Hepatocyte (in vitro differentiated cells): ENCODE results near the gene C3orf70. TPM values are rescaled to one million over a fixed set of nuclear protein-coding genes. Genes with fewer than 3 reads are reported as not detected.

Source experiments
- DNase-seq: peaks from one replicate; pipeline ENCODE4 v3.0.0-alpha.2; 2016; ENCODE audit warnings: low spot score
- H2AFZ ChIP-seq: fragments of 200-600 bp; sonication (generic); 2 replicates; pipeline ENCODE4 v1.6.0; 2016; ENCODE audit warnings: antibody characterized with exemption, mild to moderate bottlenecking
- H3K27ac ChIP-seq: fragments of 200-600 bp; sonication (generic); 2 replicates; pipeline ENCODE4 v1.5.1; 2016; ENCODE audit warnings: mild to moderate bottlenecking
- H3K27me3 ChIP-seq: fragments of 200-600 bp; sonication (generic); 2 replicates; pipeline ENCODE4 v1.6.1; 2016
- H3K36me3 ChIP-seq: fragments of 200-600 bp; sonication (generic); replicated peaks from 2 replicates; pipeline ENCODE4 v1.5.1; 2016; ENCODE audit warnings: low read depth; ENCODE audit not compliant: insufficient read depth
- H3K4me1 ChIP-seq: fragments of 200-600 bp; sonication (generic); 2 replicates; pipeline ENCODE4 v1.5.1; 2016; ENCODE audit warnings: mild to moderate bottlenecking, moderate library complexity; ENCODE audit not compliant: insufficient read depth
- H3K4me2 ChIP-seq: fragments of 200-600 bp; sonication (generic); 2 replicates; pipeline ENCODE4 v1.6.0; 2016
- H3K4me3 ChIP-seq: fragments of 200-600 bp; sonication (generic); 2 replicates; pipeline ENCODE4 v1.5.1; 2016; ENCODE audit warnings: mild to moderate bottlenecking
- H3K79me2 ChIP-seq: fragments of 200-600 bp; sonication (generic); 2 replicates; pipeline ENCODE4 v1.6.0; 2017; ENCODE audit warnings: mild to moderate bottlenecking
- H3K9me2 ChIP-seq: fragments of 200-600 bp; sonication (generic); replicated peaks from 2 replicates; pipeline ENCODE4 v1.6.0; 2017; ENCODE audit warnings: mild to moderate bottlenecking; ENCODE audit not compliant: insufficient read depth
- H3K9me3 ChIP-seq: fragments of 200-600 bp; sonication (generic); 2 replicates; pipeline ENCODE4 v1.5.1; 2016; ENCODE audit warnings: low read depth, mild to moderate bottlenecking
- H4K20me1 ChIP-seq: fragments of 200-600 bp; sonication (generic); 2 replicates; pipeline ENCODE4 v1.6.0; 2016; ENCODE audit warnings: mild to moderate bottlenecking; ENCODE audit not compliant: insufficient read depth, poor library complexity, severe bottlenecking
- CTCF ChIP-seq: fragments of 200-600 bp; sonication (generic); IDR thresholded peaks from 2 replicates; pipeline ENCODE4 v1.5.1; 2016; ENCODE audit warnings: antibody characterized with exemption, mild to moderate bottlenecking; ENCODE audit not compliant: poor library complexity
- EZH2 ChIP-seq: fragments of 200-600 bp; sonication (generic); IDR thresholded peaks from 2 replicates; pipeline ENCODE4 v1.6.1; 2016; ENCODE audit warnings: antibody characterized with exemption, mild to moderate bottlenecking, borderline replicate concordance
- EZH2phosphoT487 ChIP-seq: fragments of 200-600 bp; sonication (generic); IDR thresholded peaks from one replicate; pipeline ENCODE4 v1.6.1; 2018; ENCODE audit warnings: antibody characterized with exemption, mild to moderate bottlenecking, low read depth, moderate library complexity; ENCODE audit not compliant: unreplicated experiment, severe bottlenecking
- WGBS: methylation state at CpG from one replicate; pipeline ENCODE4 v1.1.6; 2016; ENCODE audit warnings: low lambda C conversion rate; ENCODE audit errors: missing lambda C conversion rate; 5-methylcytosine and 5-hydroxymethylcytosine counted together
- polyA plus RNA-seq: library from polyadenylated mRNA; unstranded; fragments of >200 nt; fragmentation: Nextera tagmentation; extraction: Ambion mirVana; gene quantifications from 2 replicates; pipeline ENCODE4 v1.2.1, GENCODE V29; 2016
- total RNA-seq: library from RNA; depleted of rRNA; stranded (reverse); fragments of >200 nt; gene quantifications from 2 replicates; pipeline ENCODE4 v1.2.3, GENCODE V29; 2014

The C3orf70 gene
- total and polyA plus RNA-seq, 2 experiments from 2014 or later: 1.1 to 6.0 TPM

GRCh38 chr3:185199206-185199605 lies 46.3 kb upstream of the C3orf70 start:
- TF ChIP-seq EZH2: no peak
- no peak for TF ChIP-seq EZH2phosphoT487
- no peak for TF ChIP-seq CTCF
- no peak overlapping the region for H3K27ac ChIP-seq
- H3K9me2 ChIP-seq: no peaks in the 10 kb centered on the region
- H4K20me1 ChIP-seq: no peaks in the 10 kb centered on the region
- H3K4me3 ChIP-seq: no peak overlapping the region
- no peaks in the 10 kb centered on the region for H3K4me1 ChIP-seq
- no peak overlapping the region for H2AFZ ChIP-seq
- no peaks in the 10 kb centered on the region for H3K79me2 ChIP-seq
- H3K9me3 ChIP-seq: no peaks in the 10 kb centered on the region
- DNase-seq: no peak
- no peak overlapping the region for H3K4me2 ChIP-seq
- H3K27me3 ChIP-seq: no peaks in the 10 kb centered on the region
- WGBS: 97% methylated on average over 4 of the region's 4 CpGs
- H3K36me3 ChIP-seq: no peaks in the 10 kb centered on the region

- no peaks in the 10 kb centered on the region for H3K4me1 ChIP-seq
- no peak for DNase-seq
- H3K79me2 ChIP-seq: no peaks in the 10 kb centered on the region
- 81% methylated on average over 2 of the region's 2 CpGs for WGBS
- TF ChIP-seq EZH2: no peak
- TF ChIP-seq CTCF: no peak
- no peak for TF ChIP-seq EZH2phosphoT487
- no peak overlapping the region for H3K4me3 ChIP-seq
- H3K36me3 ChIP-seq: no peaks in the 10 kb centered on the region
- H3K27me3 ChIP-seq: no peaks in the 10 kb centered on the region
- H4K20me1 ChIP-seq: no peaks in the 10 kb centered on the region
- H3K27ac ChIP-seq: no peak overlapping the region
- H3K9me3 ChIP-seq: no peaks in the 10 kb centered on the region
- no peaks in the 10 kb centered on the region for H3K9me2 ChIP-seq
- H3K4me2 ChIP-seq: no peak overlapping the region
- no peak overlapping the region for H2AFZ ChIP-seq
Measured at GRCh38 chr3:185197068-185197467, 44.2 kb upstream of the C3orf70 start.

GRCh38 chr3:185195652-185196051 lies 42.8 kb upstream of the C3orf70 start:
- Histone ChIP-seq H3K79me2 (no peaks in the 10 kb centered on the region), H3K4me2 (no peak overlapping the region), H3K9me3 (no peaks in the 10 kb centered on the region), H3K4me3 (no peak overlapping the region), H3K27me3 (no peaks in the 10 kb centered on the region), H2AFZ (no peak overlapping the region), H4K20me1 (no peaks in the 10 kb centered on the region), H3K36me3 (no peaks in the 10 kb centered on the region), H3K9me2 (no peaks in the 10 kb centered on the region), H3K27ac (no peak overlapping the region), H3K4me1 (no peaks in the 10 kb centered on the region)
- 95% methylated on average over 4 of the region's 4 CpGs for WGBS
- no peak for DNase-seq
- TF ChIP-seq CTCF (no peak), EZH2phosphoT487 (no peak), EZH2 (no peak)

- Histone ChIP-seq H4K20me1 (no peaks in the 10 kb centered on the region), H3K36me3 (no peaks in the 10 kb centered on the region), H3K79me2 (no peaks in the 10 kb centered on the region), H2AFZ (no peak overlapping the region), H3K27ac (no peak overlapping the region), H3K4me2 (no peak overlapping the region), H3K27me3 (no peaks in the 10 kb centered on the region), H3K4me3 (no peak overlapping the region), H3K9me3 (no peaks in the 10 kb centered on the region), H3K9me2 (no peaks in the 10 kb centered on the region), H3K4me1 (no peaks in the 10 kb centered on the region)
- no peak for DNase-seq
- TF ChIP-seq EZH2phosphoT487 (no peak), EZH2 (no peak), CTCF (no peak)
Measured at GRCh38 chr3:185188816-185189215, 36.0 kb upstream of the C3orf70 start.
